Tibial nerve (tissue), 4 donors: ENCODE data around the gene F2RL1.

Source experiments
- CTCF ChIP-seq, 5 experiments: fragments of 200-600 bp in 3 of 5; fragments of 450-650 bp in 2 of 5; sonication (generic) in 3 of 5; IDR thresholded peaks; one replicate each; pipeline ENCODE4 v1.5.1; 2016 to 2019; ENCODE audit warnings: antibody characterized with exemption in 5 of 5, mild to moderate bottlenecking in 3 of 5, moderate library complexity in 2 of 5
- EP300 ChIP-seq, 2 donors: sonication (generic); formaldehyde crosslinking; IDR thresholded peaks; one replicate each; pipeline ENCODE4 v1.6.1; 2017; ENCODE audit warnings: antibody characterized with exemption in 2 of 2, mild to moderate bottlenecking in 1 of 2
- POLR2A ChIP-seq, 2 donors: fragments of 450-650 bp; IDR thresholded peaks; one replicate each; pipeline ENCODE4 v1.6.1; 2017; ENCODE audit warnings: antibody characterized with exemption in 2 of 2, mild to moderate bottlenecking in 2 of 2, moderate library complexity in 2 of 2

- no peak for TF ChIP-seq CTCF (IDR thresholded peaks at IDR 0.05)
- TF ChIP-seq POLR2A (IDR thresholded peaks at IDR 0.05): no peak
- no peak for TF ChIP-seq EP300 (IDR thresholded peaks at IDR 0.05)
Measured at GRCh38 chr5:76788362-76788761, 30.5 kb upstream of the F2RL1 start.
